ENCODE results near the gene PMFBP1. TPM values are rescaled to one million over a fixed set of nuclear protein-coding genes. Genes with fewer than 3 reads are reported as not detected.
"Not testable (repeated sequence)": the region's sequence is repeated elsewhere in the genome, so short reads cannot be mapped to it uniquely, and the experiment has no call there.

Gene PMFBP1
- total RNA-seq, 4 donors from 2014 or later: 0.13 to 1.4 (median 0.98) TPM

DNA sequence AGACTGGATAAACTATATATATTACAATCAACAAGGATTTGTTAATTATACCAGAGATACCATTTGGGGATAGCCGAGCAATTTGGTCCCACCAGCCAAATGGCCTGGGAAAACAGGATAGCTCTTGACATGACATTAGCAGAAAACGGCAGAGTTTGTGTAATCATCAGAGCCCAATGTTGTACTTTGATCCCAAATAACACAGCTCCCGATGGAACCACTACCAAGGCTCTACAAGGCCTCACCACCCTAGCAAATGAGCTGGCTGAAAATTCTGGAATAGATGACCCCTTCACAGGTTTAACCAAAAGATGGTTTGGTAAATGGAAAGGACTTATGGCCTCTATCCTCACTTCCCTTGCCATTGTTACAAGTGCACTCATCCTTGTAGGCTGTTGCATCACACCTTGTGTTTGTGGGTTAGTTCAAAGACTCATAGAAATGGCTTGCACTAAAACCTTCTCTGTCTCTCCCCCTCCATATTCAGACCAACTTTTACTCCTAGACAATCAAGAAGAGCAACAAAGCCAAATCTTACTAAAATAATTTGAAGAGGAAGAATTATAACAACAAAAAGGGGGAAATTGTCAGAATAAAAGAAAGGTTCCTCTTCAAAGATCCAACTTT lies 88.1 kb downstream of the PMFBP1 start:
- TF ChIP-seq, protein P1, sequence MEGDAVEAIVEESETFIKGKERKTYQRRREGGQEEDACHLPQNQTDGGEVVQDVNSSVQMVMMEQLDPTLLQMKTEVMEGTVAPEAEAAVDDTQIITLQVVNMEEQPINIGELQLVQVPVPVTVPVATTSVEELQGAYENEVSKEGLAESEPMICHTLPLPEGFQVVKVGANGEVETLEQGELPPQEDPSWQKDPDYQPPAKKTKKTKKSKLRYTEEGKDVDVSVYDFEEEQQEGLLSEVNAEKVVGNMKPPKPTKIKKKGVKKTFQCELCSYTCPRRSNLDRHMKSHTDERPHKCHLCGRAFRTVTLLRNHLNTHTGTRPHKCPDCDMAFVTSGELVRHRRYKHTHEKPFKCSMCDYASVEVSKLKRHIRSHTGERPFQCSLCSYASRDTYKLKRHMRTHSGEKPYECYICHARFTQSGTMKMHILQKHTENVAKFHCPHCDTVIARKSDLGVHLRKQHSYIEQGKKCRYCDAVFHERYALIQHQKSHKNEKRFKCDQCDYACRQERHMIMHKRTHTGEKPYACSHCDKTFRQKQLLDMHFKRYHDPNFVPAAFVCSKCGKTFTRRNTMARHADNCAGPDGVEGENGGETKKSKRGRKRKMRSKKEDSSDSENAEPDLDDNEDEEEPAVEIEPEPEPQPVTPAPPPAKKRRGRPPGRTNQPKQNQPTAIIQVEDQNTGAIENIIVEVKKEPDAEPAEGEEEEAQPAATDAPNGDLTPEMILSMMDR (IDR thresholded peaks at IDR 0.05): no peak
- ATAC-seq (ENCODE audit: low FRiP score) (no peak), DNase-seq (ENCODE audit: low spot score) (no peak)

DNA sequence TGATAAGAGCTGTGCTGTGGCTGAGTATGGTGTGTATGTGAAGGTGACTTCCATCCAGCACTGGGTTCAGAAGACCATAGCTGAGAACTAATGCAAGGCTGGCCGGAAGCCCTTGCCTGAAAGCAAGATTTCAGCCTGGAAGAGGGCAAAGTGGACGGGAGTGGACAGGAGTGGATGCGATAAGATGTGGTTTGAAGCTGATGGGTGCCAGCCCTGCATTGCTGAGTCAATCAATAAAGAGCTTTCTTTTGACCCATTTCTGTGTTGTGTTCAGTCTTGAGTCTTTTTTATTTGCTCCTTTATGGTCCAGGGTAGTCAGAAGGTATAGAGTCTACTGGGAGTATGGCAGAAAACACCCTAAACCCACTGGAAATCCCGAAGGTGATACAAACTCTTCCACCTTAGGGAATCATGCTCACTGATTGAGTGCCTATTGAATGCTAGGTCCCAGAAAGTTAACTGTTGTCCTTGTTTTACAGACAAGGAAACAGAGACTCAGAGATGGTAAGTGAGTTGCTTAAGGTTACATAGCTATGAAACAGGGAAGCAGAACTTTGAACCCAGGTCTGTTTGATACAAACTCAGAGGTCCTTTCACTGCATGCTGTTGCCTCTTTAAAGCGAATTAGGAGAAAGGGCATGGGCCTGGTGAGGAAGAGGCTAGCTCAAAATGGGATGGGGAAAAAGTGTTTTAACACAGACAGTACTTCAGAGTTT lies 94.8 kb downstream of the PMFBP1 start:
- not testable (repeated sequence) for ATAC-seq (ENCODE audit: low FRiP score); DNase-seq (ENCODE audit: low spot score)

DNA sequence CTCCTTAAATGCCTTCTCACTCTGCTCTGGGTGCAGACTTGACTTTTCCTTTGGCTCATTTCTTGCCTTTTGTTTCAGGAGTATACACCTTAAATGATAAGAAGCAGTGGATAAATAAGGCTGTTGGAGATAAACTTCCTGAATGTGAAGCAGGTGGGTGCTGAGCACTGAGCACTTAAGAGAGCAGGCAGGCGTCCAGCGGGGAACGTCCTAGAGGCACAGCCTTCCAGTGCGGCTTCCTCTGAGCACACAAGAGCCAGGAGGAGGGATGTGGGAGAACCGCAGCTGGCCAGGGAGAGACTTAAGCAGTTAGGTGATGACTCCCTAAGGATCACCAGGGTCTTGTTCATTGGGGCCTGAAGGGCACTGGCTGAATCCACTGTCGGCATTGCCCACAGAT lies 96.9 kb downstream of the PMFBP1 start:
- not testable (repeated sequence) for DNase-seq (ENCODE audit: low spot score); ATAC-seq (ENCODE audit: low FRiP score)

DNA sequence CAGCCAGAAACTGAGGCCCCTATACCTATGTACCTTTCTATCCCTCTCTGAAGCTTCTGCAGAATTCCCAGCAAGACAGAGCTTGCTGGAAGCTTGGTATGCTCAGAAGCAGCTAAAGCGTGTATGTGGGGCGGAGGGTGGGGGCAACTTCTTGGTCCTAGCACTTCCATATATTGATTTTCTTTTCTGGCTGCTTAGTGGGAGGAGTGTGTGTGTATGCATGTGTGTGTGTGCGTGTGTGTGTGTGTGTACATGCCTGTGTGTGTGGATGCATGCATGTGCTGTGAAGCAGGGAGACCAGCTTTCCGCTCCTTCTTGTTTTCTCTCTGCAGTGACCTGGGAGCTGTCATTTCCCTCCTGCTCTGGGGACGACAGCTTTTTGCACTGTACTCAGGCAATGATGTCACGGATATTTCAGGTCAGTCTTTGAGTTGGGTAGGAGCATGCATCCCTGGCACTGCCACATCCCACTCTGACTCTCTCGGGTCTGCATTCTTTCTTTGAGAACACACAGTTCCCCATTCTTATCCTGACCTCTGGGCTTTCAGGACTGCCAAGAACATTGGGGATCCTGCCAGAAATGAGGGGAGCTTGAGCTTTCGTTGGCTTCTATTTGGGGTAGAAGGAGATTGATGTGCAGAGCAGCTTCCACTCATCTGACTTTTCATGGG lies 98.3 kb downstream of the PMFBP1 start:
- DNase-seq (ENCODE audit: low spot score): no peak
- no peak for ATAC-seq (ENCODE audit: low FRiP score)
- TF ChIP-seq, protein P1 (IDR thresholded peaks at IDR 0.05): no peak

DNA sequence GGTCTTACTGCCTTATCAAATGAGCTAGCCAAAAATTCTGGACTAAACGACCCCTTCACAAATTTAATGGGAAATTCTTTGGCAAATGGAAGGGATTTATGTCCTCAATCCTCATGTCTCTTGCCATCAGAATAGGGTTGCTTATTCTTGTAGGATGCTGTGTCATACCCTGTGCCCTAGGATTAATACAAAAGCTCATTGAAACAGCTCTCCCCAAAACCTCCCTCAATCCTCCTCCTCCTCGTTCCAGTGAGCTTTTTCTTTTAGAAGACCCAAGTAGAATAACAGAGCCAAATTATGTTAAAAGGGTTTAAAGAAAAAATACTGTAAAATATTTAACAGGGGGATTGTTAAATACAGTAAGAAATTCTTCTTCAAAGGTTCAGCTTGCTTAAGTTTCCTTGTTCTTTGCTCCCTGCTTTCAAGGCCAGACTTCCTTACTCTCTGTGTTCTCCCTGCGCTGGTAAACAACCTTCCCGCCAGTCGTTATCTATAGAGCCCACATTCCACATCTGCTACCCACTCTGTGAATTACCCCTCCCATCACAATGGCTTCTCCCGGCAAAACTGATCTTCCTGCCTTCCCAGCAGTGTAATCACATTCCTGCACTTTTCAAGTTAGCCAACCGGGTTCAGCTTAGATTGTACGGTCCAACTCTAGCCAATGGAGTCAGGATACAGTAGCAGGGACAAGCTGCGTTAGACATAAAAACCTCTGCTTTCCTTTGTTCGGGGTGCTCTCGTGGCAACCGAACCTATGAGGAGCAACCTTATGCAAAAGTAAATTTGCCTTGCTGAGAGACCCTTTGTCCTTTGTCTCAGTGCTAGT lies 99.2 kb downstream of the PMFBP1 start:
- TF ChIP-seq, protein P1 (IDR thresholded peaks at IDR 0.05): no peak
- peak; percentile 73 for ATAC-seq (ENCODE audit: low FRiP score)
- no peak for DNase-seq (ENCODE audit: low spot score)

Other genes starting within 250 kb of the PMFBP1 start
- 1 to 10 TPM in 1 of 4 donors, under 1 TPM in 3; 0.60 to 1.7 (median 0.77) TPM for gene PKD1L3, start 171.8 kb downstream of the PMFBP1 start, total RNA-seq
- 10 to 100 TPM in 3 of 4 donors, 1 to 10 TPM in 1; 6.8 to 15.1 (median 11.9) TPM for gene DHODH, start 163.4 kb downstream of the PMFBP1 start, total RNA-seq
- gene HP, start 117.7 kb downstream of the PMFBP1 start, total RNA-seq: 1,000 to 10,000 TPM in 2 of 4 donors, 100 to 1,000 TPM in 1, 10 to 100 TPM in 1; 48.9 to 4,795 (median 1,381) TPM
- gene HPR, start 108.9 kb downstream of the PMFBP1 start, total RNA-seq: 10 to 100 TPM in 1 of 4 donors, 1 to 10 TPM in 3; 3.0 to 11.2 (median 3.4) TPM
- 10 to 100 TPM in 3 of 4 donors, 1 to 10 TPM in 1; 8.1 to 16.9 (median 15.1) TPM for gene TXNL4B, start 78.5 kb downstream of the PMFBP1 start, total RNA-seq
- gene DHX38, start 78.3 kb downstream of the PMFBP1 start, total RNA-seq: 10 to 100 TPM; 39.8 to 79.5 (median 56.5) TPM